Keratinocyte (primary cell): ENCODE measurements around the gene SAV1. TPM values are rescaled to one million over a fixed set of nuclear protein-coding genes. Genes with fewer than 3 reads are reported as not detected.

Experiments
- DNase-seq: peaks from one replicate; pipeline ENCODE4 v3.0.0-alpha.2; 2011; ENCODE audit warnings: low read depth, missing footprints, low spot score
- FAIRE-seq: peaks from 2 replicates; lab custom pipeline; 2011; peaks lifted over from hg19 to GRCh38; lab: Jason Lieb, UNC
- H2AFZ ChIP-seq: 2 replicates; pipeline ENCODE4 v1.6.0; 2012; ENCODE audit warnings: low read length, control low read depth, inconsistent platforms; ENCODE audit not compliant: control insufficient read depth
- H3K27ac ChIP-seq: 2 replicates; pipeline ENCODE4 v1.5.1; 2011; ENCODE audit warnings: low read length; ENCODE audit not compliant: control insufficient read depth, insufficient read depth
- H3K27me3 ChIP-seq: 3 replicates; pipeline ENCODE4 v1.6.0; 2011; ENCODE audit warnings: low read length; ENCODE audit not compliant: control insufficient read depth, insufficient read depth; ENCODE audit errors: extremely low read depth
- H3K36me3 ChIP-seq, 2 experiments: 2 replicates in 1 of 2; 3 replicates in 1 of 2; pipeline ENCODE4 v1.5.1; 2011; ENCODE audit warnings: low read length in 2 of 2, mild to moderate bottlenecking in 1 of 2; ENCODE audit not compliant: control insufficient read depth in 2 of 2, insufficient read depth in 2 of 2; ENCODE audit errors: extremely low read depth in 1 of 2
- H3K4me1 ChIP-seq: 3 replicates; pipeline ENCODE4 v1.5.1; 2011; ENCODE audit warnings: low read length; ENCODE audit not compliant: control insufficient read depth, insufficient read depth; ENCODE audit errors: extremely low read depth
- H3K4me2 ChIP-seq: 3 replicates; pipeline ENCODE4 v1.6.0; 2011; ENCODE audit warnings: low read depth, low read length; ENCODE audit not compliant: control insufficient read depth, insufficient read depth; ENCODE audit errors: extremely low read depth
- H3K4me3 ChIP-seq, 3 experiments: fragments of 200-600 bp in 1 of 3; sonication (generic) in 1 of 3; 2 replicates in 2 of 3; 3 replicates in 1 of 3; pipeline ENCODE4 v1.5.1; 2011 to 2016; ENCODE audit warnings: low read length in 3 of 3, mild to moderate bottlenecking in 3 of 3, control low read depth in 2 of 3, inconsistent platforms in 1 of 3, low read depth in 1 of 3, mixed read lengths in 1 of 3, mixed run types in 1 of 3, moderate library complexity in 1 of 3; ENCODE audit not compliant: control insufficient read depth in 2 of 3, insufficient read depth in 2 of 3; ENCODE audit errors: extremely low read depth in 1 of 3
- H3K79me2 ChIP-seq: 2 replicates; pipeline ENCODE4 v1.6.0; 2012; ENCODE audit warnings: low read length; ENCODE audit not compliant: control insufficient read depth, insufficient read depth
- H3K9ac ChIP-seq: 3 replicates; pipeline ENCODE4 v1.6.0; 2011; ENCODE audit warnings: low read length; ENCODE audit not compliant: control insufficient read depth, insufficient read depth; ENCODE audit errors: extremely low read depth
- H3K9me1 ChIP-seq: 3 replicates; pipeline ENCODE4 v1.6.0; 2011; ENCODE audit warnings: low read length; ENCODE audit not compliant: control insufficient read depth, insufficient read depth; ENCODE audit errors: extremely low read depth
- H3K9me3 ChIP-seq: 2 replicates; pipeline ENCODE4 v1.5.1; 2012; ENCODE audit warnings: low read depth, low read length; ENCODE audit not compliant: control insufficient read depth
- H4K20me1 ChIP-seq: 3 replicates; pipeline ENCODE4 v1.6.0; 2011; ENCODE audit warnings: low read length; ENCODE audit not compliant: control insufficient read depth, insufficient read depth; ENCODE audit errors: extremely low read depth
- CTCF ChIP-seq, 3 experiments: IDR thresholded peaks in 1 of 3; conservative IDR thresholded peaks in 1 of 3; optimal IDR thresholded peaks in 1 of 3; 2 replicates in 2 of 3; 3 replicates in 1 of 3; pipeline versions ENCODE3 to v1.5.1; 2011; ENCODE audit warnings: low read length in 3 of 3, mild to moderate bottlenecking in 3 of 3, moderate library complexity in 2 of 3, control low read depth in 1 of 3, inconsistent platforms in 1 of 3; ENCODE audit not compliant: insufficient read depth in 2 of 3; ENCODE audit errors: extremely low read depth in 1 of 3
- EZH2 ChIP-seq: IDR thresholded peaks from one replicate; pipeline ENCODE4 v1.6.1; 2012; ENCODE audit warnings: inconsistent platforms, mild to moderate bottlenecking, low read length, moderate library complexity
- dilution Hi-C: fragments of 300-500 bp; cut with MboI; formaldehyde crosslinking; loops from one replicate; pipeline ENCODE4 v1.7.0; 2020; ENCODE audit warnings: low sequenced_read_pairs; ENCODE audit not compliant: extremely low pct_ligation_motif_present
- polyA plus RNA-seq, 5 experiments: library from polyadenylated mRNA; depleted of rRNA in 3 of 5; stranded (reverse) in 3 of 5; stranded (forward) in 1 of 5; unstranded in 1 of 5; fragments of >200 nt; gene quantifications; 1 replicate in 1 of 5; 2 replicates in 3 of 5; 3 replicates in 1 of 5; pipeline versions ENCODE4 v1.2.1 to v1.2.3, GENCODE V29; 2011 to 2012; ENCODE audit warnings: missing spikeins in 2 of 5, low read depth in 1 of 5, low replicate concordance in 1 of 5

SAV1 gene
- polyA plus RNA-seq, 1 donor (not counting 4 experiments of a cell fraction or from before 2014, with no cell fraction given) = 26.0 TPM

GRCh38 chr14:50714450-50715073 is 46.5 kb upstream of the SAV1 start:
- no peaks in the 10 kb centered on the region for H3K9me3 ChIP-seq
- dilution Hi-C loops = no loop called here
- H3K9me1 ChIP-seq = no peaks in the 10 kb centered on the region
- no peak overlapping the region for H3K4me2 ChIP-seq
- H3K4me3 ChIP-seq = no peak overlapping the region
- no peaks in the 10 kb centered on the region for H3K27me3 ChIP-seq
- FAIRE-seq = peak; percentile 90
- H3K79me2 ChIP-seq = no peaks in the 10 kb centered on the region
- no peak overlapping the region for H3K27ac ChIP-seq
- no peaks in the 10 kb centered on the region for H3K4me1 ChIP-seq
- no peaks in the 10 kb centered on the region for H3K36me3 ChIP-seq
- H2AFZ ChIP-seq = no peak overlapping the region
- no peak overlapping the region for H3K9ac ChIP-seq
- H4K20me1 ChIP-seq = no peaks in the 10 kb centered on the region
- peak in 2 of 3 experiments; percentile 60 to 68 for TF ChIP-seq CTCF (optimal IDR thresholded peaks at IDR 0.05 in 1 of 3, IDR thresholded peaks at IDR 0.05 in 1 of 3, conservative IDR thresholded peaks at IDR 0.05 in 1 of 3; ENCODE audit: extremely low read depth in 1 of 3, insufficient read depth in 2 of 3, low read length in 3 of 3)
- no peak for TF ChIP-seq EZH2
- no peak for DNase-seq

- no peak for TF ChIP-seq EZH2
- no peak for TF ChIP-seq CTCF (optimal IDR thresholded peaks at IDR 0.05 in 1 of 3, IDR thresholded peaks at IDR 0.05 in 1 of 3, conservative IDR thresholded peaks at IDR 0.05 in 1 of 3; ENCODE audit: extremely low read depth in 1 of 3, insufficient read depth in 2 of 3, low read length in 3 of 3)
- Histone ChIP-seq H3K36me3 (no peaks in the 10 kb centered on the region), H3K4me2 (no peak overlapping the region), H3K9me1 (no peaks in the 10 kb centered on the region), H3K9me3 (no peaks in the 10 kb centered on the region), H3K4me1 (no peaks in the 10 kb centered on the region), H3K79me2 (no peaks in the 10 kb centered on the region), H3K4me3 (no peak overlapping the region), H3K9ac (no peak overlapping the region), H3K27ac (no peak overlapping the region), H3K27me3 (no peaks in the 10 kb centered on the region), H2AFZ (no peak overlapping the region), H4K20me1 (no peaks in the 10 kb centered on the region)
- dilution Hi-C loops = no loop called here
- FAIRE-seq (no peak), DNase-seq (no peak)
Observed at GRCh38 chr14:50711043-50711442, 42.9 kb upstream of the SAV1 start.
